ENCODE results near the gene IGF2BP2. TPM values are rescaled to one million over a fixed set of nuclear protein-coding genes. Genes with fewer than 3 reads are reported as not detected.

Gene IGF2BP2
- total and polyA plus RNA-seq, 9 of the 15 experiments (the other 6 are each of a cell fraction or from before 2014, with no cell fraction given), result 3.2 to 59.6 (median 30.5) TPM

DNA sequence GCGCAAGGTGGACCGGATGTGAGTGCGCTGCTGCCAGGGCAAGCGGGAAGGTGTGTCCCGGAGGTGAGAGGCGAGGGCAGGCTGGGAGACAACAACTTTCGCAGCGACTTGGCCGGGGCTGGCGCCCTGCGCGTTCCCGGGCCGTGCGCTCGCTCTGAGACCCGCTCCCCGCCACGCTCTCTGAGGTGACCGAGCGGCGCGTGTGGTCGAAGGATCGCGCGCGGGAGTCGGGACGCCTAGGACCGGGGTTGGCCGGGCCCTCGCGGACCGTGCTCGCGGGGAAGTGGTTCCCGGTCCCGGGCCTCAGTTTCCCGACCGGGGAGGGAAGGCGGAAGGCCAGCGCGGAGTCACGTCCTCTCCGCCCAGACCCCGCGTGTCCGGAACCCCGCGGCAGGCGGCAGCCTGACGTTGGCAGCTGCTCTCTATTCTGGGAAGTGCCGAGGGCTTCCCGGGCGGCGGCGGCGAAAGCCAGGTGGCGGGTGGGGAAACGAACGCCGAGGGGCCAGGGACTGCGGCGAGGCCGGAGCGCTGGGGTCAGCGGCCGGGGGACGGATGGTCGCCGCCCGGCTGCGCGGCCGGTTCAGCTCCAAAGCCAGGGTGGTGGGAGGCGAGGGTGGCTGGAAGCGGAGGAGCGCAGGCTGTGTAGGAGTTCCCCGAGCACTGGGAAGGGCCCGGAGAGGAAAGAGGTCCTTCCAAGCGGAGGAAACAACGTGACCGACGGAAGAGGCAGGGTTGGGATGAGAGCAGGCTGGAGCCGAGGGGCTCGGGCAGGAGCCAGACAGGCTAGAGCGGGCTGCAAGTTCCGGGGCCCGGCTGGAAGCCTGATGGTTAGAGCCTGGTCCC is 1.0 kb upstream of the IGF2BP2 start (continued):
- peak; percentile 29 to 33; a peak in 1 of 4 replicates for TF ChIP-seq UBTF (IDR thresholded peaks at IDR 0.05; ENCODE audit: borderline replicate concordance in 1 of 2, low read depth in 2 of 2, low read length in 2 of 2)
- no peak for TF ChIP-seq ZNF197 (CRISPR knock-in tag; IDR thresholded peaks at IDR 0.05; ENCODE audit: low read depth)
- no peak for TF ChIP-seq TEAD2 (tag; IDR thresholded peaks at IDR 0.05)
- TF ChIP-seq, protein P1, sequence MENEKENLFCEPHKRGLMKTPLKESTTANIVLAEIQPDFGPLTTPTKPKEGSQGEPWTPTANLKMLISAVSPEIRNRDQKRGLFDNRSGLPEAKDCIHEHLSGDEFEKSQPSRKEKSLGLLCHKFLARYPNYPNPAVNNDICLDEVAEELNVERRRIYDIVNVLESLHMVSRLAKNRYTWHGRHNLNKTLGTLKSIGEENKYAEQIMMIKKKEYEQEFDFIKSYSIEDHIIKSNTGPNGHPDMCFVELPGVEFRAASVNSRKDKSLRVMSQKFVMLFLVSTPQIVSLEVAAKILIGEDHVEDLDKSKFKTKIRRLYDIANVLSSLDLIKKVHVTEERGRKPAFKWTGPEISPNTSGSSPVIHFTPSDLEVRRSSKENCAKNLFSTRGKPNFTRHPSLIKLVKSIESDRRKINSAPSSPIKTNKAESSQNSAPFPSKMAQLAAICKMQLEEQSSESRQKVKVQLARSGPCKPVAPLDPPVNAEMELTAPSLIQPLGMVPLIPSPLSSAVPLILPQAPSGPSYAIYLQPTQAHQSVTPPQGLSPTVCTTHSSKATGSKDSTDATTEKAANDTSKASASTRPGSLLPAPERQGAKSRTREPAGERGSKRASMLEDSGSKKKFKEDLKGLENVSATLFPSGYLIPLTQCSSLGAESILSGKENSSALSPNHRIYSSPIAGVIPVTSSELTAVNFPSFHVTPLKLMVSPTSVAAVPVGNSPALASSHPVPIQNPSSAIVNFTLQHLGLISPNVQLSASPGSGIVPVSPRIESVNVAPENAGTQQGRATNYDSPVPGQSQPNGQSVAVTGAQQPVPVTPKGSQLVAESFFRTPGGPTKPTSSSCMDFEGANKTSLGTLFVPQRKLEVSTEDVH (IDR thresholded peaks at IDR 0.05; ENCODE audit: low read depth, partially characterized antibody), result no peak
- no peak for TF ChIP-seq SREBF2 (CRISPR knock-in tag; IDR thresholded peaks at IDR 0.05)
- no peak for TF ChIP-seq RAD21 (CRISPR knock-in tag; conservative IDR thresholded peaks at IDR 0.05 in 1 of 2, IDR thresholded peaks at IDR 0.05 in 1 of 2)
- no peak for TF ChIP-seq ELF2 (CRISPR knock-in tag; IDR thresholded peaks at IDR 0.05)
- TF ChIP-seq ZNF583 (CRISPR knock-in tag; IDR thresholded peaks at IDR 0.05), result no peak
- TF ChIP-seq BCL6 (CRISPR knock-in tag; IDR thresholded peaks at IDR 0.05), result no peak
- TF ChIP-seq SMAD1 (IDR thresholded peaks at IDR 0.05; ENCODE audit: low read depth, low read length, partially characterized antibody), result no peak
- TF ChIP-seq U2AF1 (optimal IDR thresholded peaks at IDR 0.05; ENCODE audit: low read depth, low read length), result peak; percentile 63
- peak in 1 of 2 experiments; percentile 48; a peak in 1 of 4 replicates for TF ChIP-seq HDAC1 (IDR thresholded peaks at IDR 0.05)
- 0 out of 4 replicates have a peak, but pooled peaks of 1 of the 2 experiments have one; percentile 3 for TF ChIP-seq FOXA3 (CRISPR knock-in tag; conservative IDR thresholded peaks at IDR 0.05 in 1 of 2, IDR thresholded peaks at IDR 0.05 in 1 of 2)
- TF ChIP-seq TOE1 (IDR thresholded peaks at IDR 0.05; ENCODE audit: borderline replicate concordance), result no peak
- no peak for TF ChIP-seq TOE1 (CRISPR knock-in tag; IDR thresholded peaks at IDR 0.05; ENCODE audit: borderline replicate concordance, low read depth)
- peak; percentile 25; the same call in 1 of the 2 replicates for TF ChIP-seq TARDBP (IDR thresholded peaks at IDR 0.05)
- TF ChIP-seq, protein P2, sequence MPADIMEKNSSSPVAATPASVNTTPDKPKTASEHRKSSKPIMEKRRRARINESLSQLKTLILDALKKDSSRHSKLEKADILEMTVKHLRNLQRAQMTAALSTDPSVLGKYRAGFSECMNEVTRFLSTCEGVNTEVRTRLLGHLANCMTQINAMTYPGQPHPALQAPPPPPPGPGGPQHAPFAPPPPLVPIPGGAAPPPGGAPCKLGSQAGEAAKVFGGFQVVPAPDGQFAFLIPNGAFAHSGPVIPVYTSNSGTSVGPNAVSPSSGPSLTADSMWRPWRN (IDR thresholded peaks at IDR 0.05; ENCODE audit: low read depth), result no peak
- TF ChIP-seq, protein P3, sequence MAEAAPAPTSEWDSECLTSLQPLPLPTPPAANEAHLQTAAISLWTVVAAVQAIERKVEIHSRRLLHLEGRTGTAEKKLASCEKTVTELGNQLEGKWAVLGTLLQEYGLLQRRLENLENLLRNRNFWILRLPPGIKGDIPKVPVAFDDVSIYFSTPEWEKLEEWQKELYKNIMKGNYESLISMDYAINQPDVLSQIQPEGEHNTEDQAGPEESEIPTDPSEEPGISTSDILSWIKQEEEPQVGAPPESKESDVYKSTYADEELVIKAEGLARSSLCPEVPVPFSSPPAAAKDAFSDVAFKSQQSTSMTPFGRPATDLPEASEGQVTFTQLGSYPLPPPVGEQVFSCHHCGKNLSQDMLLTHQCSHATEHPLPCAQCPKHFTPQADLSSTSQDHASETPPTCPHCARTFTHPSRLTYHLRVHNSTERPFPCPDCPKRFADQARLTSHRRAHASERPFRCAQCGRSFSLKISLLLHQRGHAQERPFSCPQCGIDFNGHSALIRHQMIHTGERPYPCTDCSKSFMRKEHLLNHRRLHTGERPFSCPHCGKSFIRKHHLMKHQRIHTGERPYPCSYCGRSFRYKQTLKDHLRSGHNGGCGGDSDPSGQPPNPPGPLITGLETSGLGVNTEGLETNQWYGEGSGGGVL (CRISPR knock-in tag; IDR thresholded peaks at IDR 0.05), result no peak
- TF ChIP-seq HNRNPLL (IDR thresholded peaks at IDR 0.05; ENCODE audit: low read depth, low read length, poor library complexity, severe bottlenecking), result no peak
